Right hindlimb (tissue), 1 donor: Measurements from ENCODE around the gene SDK2.

Experiments
- DNase-seq: peaks from one replicate; pipeline ENCODE4 v3.0.0-alpha.2; 2018

The SDK2 gene

DNA sequence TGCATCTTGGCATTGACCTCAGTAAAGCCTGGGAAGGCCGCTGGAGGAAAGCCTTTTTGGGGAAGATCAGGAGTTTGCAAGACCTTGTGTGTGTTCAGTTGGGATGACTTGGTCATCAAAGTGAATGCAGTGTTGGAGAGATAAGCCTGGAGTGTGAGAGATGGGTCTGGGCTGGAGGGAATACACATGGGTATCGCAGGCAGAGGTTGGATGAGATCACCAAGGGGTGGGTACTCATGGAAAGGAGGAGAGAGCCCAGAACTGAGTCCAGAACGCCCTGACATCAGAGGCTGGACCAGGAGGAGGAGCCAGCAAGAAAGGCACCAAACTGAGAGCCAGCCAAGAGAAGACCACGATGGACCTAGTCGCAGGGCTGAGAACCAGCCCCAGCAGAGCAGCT, 35.2 kb downstream of the SDK2 start:
- DNase-seq: no peak

GRCh38 chr17:73605444-73605843, 38.8 kb downstream of the SDK2 start:
- no peak for DNase-seq

DNA sequence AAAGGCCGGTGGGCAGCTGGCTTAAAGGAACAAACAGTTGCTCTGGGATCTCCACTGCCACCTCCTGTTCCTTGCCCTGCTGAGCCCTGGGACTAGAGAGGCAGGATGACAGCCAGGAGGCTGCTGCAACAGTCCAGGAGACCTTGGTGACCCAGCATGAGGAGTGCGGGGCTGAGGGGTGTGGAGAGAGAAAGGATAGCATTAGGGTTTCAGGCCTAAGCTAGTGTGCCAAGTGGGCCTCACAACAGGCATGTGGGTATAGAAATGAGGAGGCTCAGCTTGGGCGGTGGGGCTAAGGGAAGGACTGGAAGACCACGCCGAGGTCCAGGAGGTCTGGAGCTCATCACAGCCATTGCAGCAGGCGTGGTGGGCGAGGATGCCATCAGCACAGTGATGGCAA, 39.8 kb downstream of the SDK2 start:
- DNase-seq: no peak

- DNase-seq: peak; percentile 56
Observed at GRCh38 chr17:73603971-73604370, 40.3 kb downstream of the SDK2 start.

DNA sequence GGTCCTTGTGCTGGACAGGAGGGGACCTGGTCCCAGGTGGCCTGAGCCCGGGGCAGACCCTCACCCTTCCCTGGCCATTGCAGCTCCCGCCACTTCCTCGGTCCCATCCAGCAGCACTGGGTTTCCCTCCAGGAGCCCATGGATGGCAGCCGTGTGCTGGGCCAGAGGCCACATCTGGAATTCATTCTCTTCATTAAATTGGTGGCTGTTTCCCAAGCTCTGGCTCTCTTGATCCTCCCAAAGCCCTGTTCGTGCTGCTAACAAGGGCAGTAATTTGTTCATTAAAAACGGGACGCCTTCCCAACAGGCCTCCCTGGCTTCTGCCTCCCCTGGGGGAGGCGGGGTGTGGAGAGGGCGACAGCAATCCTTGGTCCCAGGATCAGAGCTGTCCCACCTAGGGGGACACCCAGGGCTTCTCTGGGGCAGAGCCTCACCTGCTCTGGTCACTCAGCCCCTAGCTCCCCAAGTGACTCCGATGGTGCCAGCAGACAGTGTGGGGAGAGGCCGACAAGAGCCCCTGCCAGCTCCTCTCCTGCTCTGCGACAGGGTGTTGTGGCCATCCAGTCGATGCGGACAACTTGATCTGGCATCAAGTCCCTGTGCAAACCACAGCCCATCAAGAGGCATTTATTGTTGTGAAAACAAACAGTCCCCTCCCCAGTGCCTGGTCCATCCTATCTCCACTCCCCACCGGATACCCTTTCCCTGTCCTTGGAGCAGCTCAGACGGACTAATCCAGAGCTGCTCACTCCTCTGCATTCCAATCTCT, 44.0 kb downstream of the SDK2 start:
- DNase-seq: peak; percentile 73

GRCh38 chr17:73599599-73599998, 44.6 kb downstream of the SDK2 start:
- no peak for DNase-seq

DNA sequence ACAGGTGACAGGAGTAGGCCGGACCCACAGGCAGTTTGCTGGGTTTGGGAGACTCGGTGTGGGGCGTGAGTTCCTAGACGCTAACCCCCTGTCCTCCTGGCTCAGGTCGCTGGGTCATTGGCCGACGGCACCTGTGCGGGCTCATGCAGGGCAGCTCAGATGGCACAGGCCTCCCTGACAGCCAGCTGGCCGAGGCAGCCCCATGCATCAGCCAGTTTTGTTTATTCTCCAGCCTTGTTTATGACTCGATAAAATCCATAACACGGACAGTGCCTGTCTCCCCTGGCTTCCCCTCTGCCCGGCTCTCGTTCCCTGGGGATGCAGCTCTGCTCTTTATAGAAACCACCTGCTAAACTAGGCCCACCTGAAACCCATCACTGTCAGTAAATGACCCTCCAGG, 46.0 kb downstream of the SDK2 start:
- DNase-seq: no peak

DNA sequence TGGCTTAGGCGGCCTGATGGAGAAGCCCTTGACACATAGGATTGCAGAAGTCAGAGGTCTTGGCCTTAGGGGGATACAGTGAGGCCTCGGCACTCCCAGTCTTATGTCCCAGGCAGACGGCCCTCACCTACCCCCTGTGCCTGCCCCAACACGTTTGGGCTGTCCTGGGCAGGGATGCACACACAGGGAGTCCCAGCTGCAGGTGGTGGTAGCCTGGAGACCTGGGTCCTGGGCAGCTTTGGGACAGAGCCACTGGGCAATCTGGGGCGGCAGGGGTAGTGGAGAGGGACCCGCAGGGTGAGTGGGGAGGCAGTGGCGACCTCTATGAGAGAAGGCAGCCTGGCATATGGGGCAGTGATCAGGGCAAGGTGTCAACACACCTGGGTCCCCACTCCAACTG, 48.3 kb downstream of the SDK2 start:
- no peak for DNase-seq

GRCh38 chr17:73595479-73595878, 48.8 kb downstream of the SDK2 start:
- DNase-seq: peak; percentile 71

GRCh38 chr17:73595068-73595467, 49.2 kb downstream of the SDK2 start:
- DNase-seq: no peak

DNA sequence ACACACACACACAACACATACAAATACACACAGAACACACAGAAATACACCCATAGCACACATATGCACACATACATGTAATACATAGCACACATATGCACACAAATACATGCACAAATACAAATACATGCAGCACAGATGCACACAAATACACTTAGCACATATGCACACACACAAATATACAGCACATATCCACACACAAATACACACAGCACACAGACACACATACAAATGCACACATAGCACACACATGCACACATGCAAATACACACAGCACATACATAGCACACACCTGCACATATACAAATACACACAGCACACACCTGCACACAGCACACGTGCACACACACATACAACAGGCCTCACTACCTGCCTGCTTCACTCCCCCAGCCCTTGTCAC, 49.6 kb downstream of the SDK2 start:
- DNase-seq: no peak

- no peak for DNase-seq
Observed at GRCh38 chr17:73594025-73594424, 50.2 kb downstream of the SDK2 start.

GRCh38 chr17:73593249-73593965, 50.8 kb downstream of the SDK2 start:
- DNase-seq: no peak

GRCh38 chr17:73592501-73592961, 51.7 kb downstream of the SDK2 start:
- no peak for DNase-seq

DNA sequence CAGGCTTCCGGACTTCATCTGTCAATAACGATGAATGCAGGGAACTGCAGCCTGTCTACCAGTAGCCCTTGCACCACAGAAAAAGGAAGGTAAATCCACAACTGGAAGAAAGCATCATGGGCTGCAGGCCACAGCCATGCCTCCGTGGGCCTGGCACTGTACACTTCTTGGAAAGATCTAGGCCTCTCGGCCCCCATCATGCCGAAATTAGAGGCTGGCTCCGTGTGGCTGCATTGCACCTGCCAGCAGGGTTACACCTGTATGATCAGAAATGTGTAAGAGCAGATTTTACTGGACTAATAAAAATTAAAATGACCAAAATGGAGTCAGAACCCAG, 52.2 kb downstream of the SDK2 start:
- DNase-seq: no peak

- DNase-seq: no peak
Observed at GRCh38 chr17:73591296-73592078, 52.8 kb downstream of the SDK2 start.

DNA sequence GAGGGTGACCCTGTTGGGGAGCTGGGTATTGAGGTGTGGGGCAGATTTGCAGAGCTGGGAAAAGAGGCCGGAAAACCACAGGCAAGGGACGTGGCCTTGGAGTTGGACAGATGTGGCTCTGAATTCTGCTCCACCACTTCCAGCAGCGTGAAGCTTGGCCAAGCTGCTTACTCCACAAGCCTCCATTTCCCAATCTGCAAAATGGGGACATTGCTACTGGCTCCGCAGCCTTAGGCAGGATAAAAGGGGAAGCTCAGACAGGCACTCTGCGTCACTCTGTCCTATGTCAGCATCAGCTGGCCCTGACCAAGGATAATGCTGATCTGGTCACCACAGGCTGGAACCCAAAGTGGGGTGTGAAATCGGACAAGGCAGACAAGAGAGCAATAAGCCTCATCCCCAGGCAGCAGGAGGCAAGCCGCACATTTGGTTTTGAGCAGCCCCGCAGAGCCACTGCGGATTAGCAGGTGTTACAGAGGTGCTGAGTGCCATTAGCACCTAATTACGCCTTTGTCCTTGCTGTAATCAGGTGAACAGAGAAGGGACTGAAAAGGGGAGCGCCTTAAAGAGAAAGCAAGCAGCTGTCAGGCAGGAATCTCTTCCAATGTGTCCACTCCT, 54.8 kb downstream of the SDK2 start:
- DNase-seq: no peak

- no peak for DNase-seq
Observed at GRCh38 chr17:73588891-73589290, 55.4 kb downstream of the SDK2 start.

- no peak for DNase-seq
Observed at GRCh38 chr17:73588301-73588846, 55.9 kb downstream of the SDK2 start.

- no peak for DNase-seq
Observed at GRCh38 chr17:73586921-73587602, 57.2 kb downstream of the SDK2 start.

GRCh38 chr17:73586275-73586832, 57.9 kb downstream of the SDK2 start:
- DNase-seq: no peak

GRCh38 chr17:73585583-73585982, 58.7 kb downstream of the SDK2 start:
- DNase-seq: no peak
